ENCODE data around the gene UBE2L5.

UBE2L5 gene

GRCh38 chr13:30466841-30467252 is 44.6 kb downstream of the UBE2L5 start:
- no peak for DNase-seq (ENCODE audit: extremely low read depth in 1 of 2, low read depth in 1 of 2)

GRCh38 chr13:30473675-30474074 is 51.4 kb downstream of the UBE2L5 start:
- DNase-seq (ENCODE audit: extremely low read depth in 1 of 2, low read depth in 1 of 2): no peak

GRCh38 chr13:30477346-30478195 is 55.3 kb downstream of the UBE2L5 start:
- DNase-seq (ENCODE audit: extremely low read depth in 1 of 2, low read depth in 1 of 2): no peak

Data from activated CD8-positive, alpha-beta memory T cell treated with anti-CD3 and anti-CD28 coated beads for 1 hour (primary cell).